NCI-H2196 (cell line): ENCODE results near the gene SCD5.
A peak's percentile ranks its signal among the peaks of the same experiment; 100 is the strongest.

Experiments
- DNase-seq: peaks from one replicate; lab custom pipeline; 2025; ENCODE audit not compliant: unreplicated experiment; lab: John Stamatoyannopoulos, UW

SCD5 gene

GRCh38 chr4:82601242-82602015 lies 197.2 kb downstream of the SCD5 start:
- no peak for DNase-seq

GRCh38 chr4:82599336-82599735 lies 199.3 kb downstream of the SCD5 start:
- no peak for DNase-seq

- no peak for DNase-seq
These were observed 204.1 kb downstream of the SCD5 start for GRCh38 chr4:82594456-82594855.

GRCh38 chr4:82593411-82593810 lies 205.2 kb downstream of the SCD5 start:
- no peak for DNase-seq

GRCh38 chr4:82592639-82593038 lies 206.0 kb downstream of the SCD5 start:
- DNase-seq, result no peak

GRCh38 chr4:82591592-82591991 lies 207.0 kb downstream of the SCD5 start:
- DNase-seq, result no peak

- DNase-seq, result no peak
These were observed 208.8 kb downstream of the SCD5 start for GRCh38 chr4:82589756-82590155.

GRCh38 chr4:82588771-82589270 lies 209.8 kb downstream of the SCD5 start:
- no peak for DNase-seq

- no peak for DNase-seq
These were observed 210.6 kb downstream of the SCD5 start for GRCh38 chr4:82587826-82588540.

- DNase-seq, result peak; percentile 21
These were observed 212.7 kb downstream of the SCD5 start for GRCh38 chr4:82585690-82586435.

- DNase-seq, result no peak
These were observed 213.7 kb downstream of the SCD5 start for GRCh38 chr4:82584931-82585330.

- no peak for DNase-seq
These were observed 214.6 kb downstream of the SCD5 start for GRCh38 chr4:82583897-82584587.

- DNase-seq, result no peak
These were observed 218.7 kb downstream of the SCD5 start for GRCh38 chr4:82579932-82580331.
